SK-N-SH treated with all-trans-retinoic acid at 6 μM for 48 hours (cell line): Measurements from ENCODE around the gene USP24.

Experiments
- ATAC-seq: fragments of 200-7000 bp; cut with Tn5 transposase; 3 replicates; pipeline ENCODE4 v1.9.1; 2020; ENCODE audit warnings: mild to moderate bottlenecking, moderate library complexity
- ARNTL ChIP-seq: fragments of 450-650 bp; formaldehyde crosslinking; IDR thresholded peaks from 2 replicates; pipeline ENCODE4 v1.5.0; 2020; ENCODE audit warnings: low read depth, mild to moderate bottlenecking, moderate library complexity, borderline replicate concordance
- BACH2 ChIP-seq: fragments of 250-450 bp; sonication (Bioruptor Pico); IDR thresholded peaks from 2 replicates; pipeline ENCODE4 v1.9.0; 2021; ENCODE audit warnings: mild to moderate bottlenecking, borderline replicate concordance
- CSDC2 ChIP-seq: fragments of 250-450 bp; sonication (Bioruptor Pico); IDR thresholded peaks from 2 replicates; pipeline ENCODE4 v1.5.0; 2020; ENCODE audit warnings: mild to moderate bottlenecking, moderate library complexity
- ESRRG ChIP-seq: fragments of 250-450 bp; sonication (Bioruptor Pico); IDR thresholded peaks from 2 replicates; pipeline ENCODE4 v1.6.1; 2021; ENCODE audit warnings: mild to moderate bottlenecking
- GLIS3 ChIP-seq: fragments of 250-450 bp; sonication (Bioruptor Pico); IDR thresholded peaks from 2 replicates; pipeline ENCODE4 v1.5.0; 2020; ENCODE audit warnings: mild to moderate bottlenecking, moderate library complexity
- ISL1 ChIP-seq: fragments of 250-450 bp; sonication (Bioruptor Pico); IDR thresholded peaks from 2 replicates; pipeline ENCODE4 v2.1.2; 2022; ENCODE audit warnings: mild to moderate bottlenecking, moderate library complexity
- OSR1 ChIP-seq: fragments of 250-450 bp; sonication (Bioruptor Pico); IDR thresholded peaks from 2 replicates; pipeline ENCODE4 v1.8.0; 2022; ENCODE audit warnings: moderate library complexity, mild to moderate bottlenecking, inconsistent platforms
- PATZ1 ChIP-seq: fragments of 250-450 bp; sonication (Bioruptor Pico); IDR thresholded peaks from 2 replicates; pipeline ENCODE4 v1.8.0; 2020; ENCODE audit warnings: mild to moderate bottlenecking, moderate library complexity, borderline replicate concordance
- POU6F1 ChIP-seq: fragments of 250-450 bp; sonication (Bioruptor Pico); IDR thresholded peaks from 2 replicates; pipeline ENCODE4 v1.8.0; 2021; ENCODE audit warnings: low read depth, mild to moderate bottlenecking, moderate library complexity, borderline replicate concordance
- PPARA ChIP-seq: fragments of 250-450 bp; sonication (Bioruptor Pico); IDR thresholded peaks from 2 replicates; pipeline ENCODE4 v1.5.0; 2020; ENCODE audit warnings: mild to moderate bottlenecking, borderline replicate concordance
- RARB ChIP-seq: fragments of 250-450 bp; sonication (Bioruptor Pico); IDR thresholded peaks from 2 replicates; pipeline ENCODE4 v1.8.0; 2021; ENCODE audit warnings: mild to moderate bottlenecking, moderate library complexity
- SNAI2 ChIP-seq: fragments of 250-450 bp; sonication (Bioruptor Pico); IDR thresholded peaks from 2 replicates; pipeline ENCODE4 v1.5.0; 2020; ENCODE audit warnings: mild to moderate bottlenecking, moderate library complexity
- TCF4 ChIP-seq: fragments of 250-450 bp; sonication (Bioruptor Pico); IDR thresholded peaks from 2 replicates; pipeline ENCODE4 v1.8.0; 2021; ENCODE audit warnings: mild to moderate bottlenecking, moderate library complexity, borderline replicate concordance
- TOX ChIP-seq: fragments of 250-450 bp; sonication (Bioruptor Pico); IDR thresholded peaks from 2 replicates; pipeline ENCODE4 v1.8.0; 2021; ENCODE audit warnings: mild to moderate bottlenecking, moderate library complexity, borderline replicate concordance
- TSHZ2 ChIP-seq: fragments of 250-450 bp; sonication (Bioruptor Pico); IDR thresholded peaks from 2 replicates; pipeline ENCODE4 v1.5.0; 2020; ENCODE audit warnings: mild to moderate bottlenecking, moderate library complexity
- ZC3H10 ChIP-seq: fragments of 250-450 bp; sonication (Bioruptor Pico); IDR thresholded peaks from 2 replicates; pipeline ENCODE4 v1.5.1; 2021; ENCODE audit warnings: mild to moderate bottlenecking, moderate library complexity
- ZFP3 ChIP-seq: fragments of 250-450 bp; sonication (Bioruptor Pico); IDR thresholded peaks from 2 replicates; pipeline ENCODE4 v1.5.0; 2020; ENCODE audit warnings: mild to moderate bottlenecking, moderate library complexity
- ZNF565 ChIP-seq: fragments of 450-650 bp; formaldehyde crosslinking; conservative IDR thresholded peaks from 2 replicates; pipeline ENCODE4 v1.5.0; 2020; ENCODE audit warnings: low read depth, mild to moderate bottlenecking, moderate library complexity
- ZNF70 ChIP-seq: fragments of 450-650 bp; formaldehyde crosslinking; IDR thresholded peaks from 2 replicates; pipeline ENCODE4 v1.5.0; 2020; ENCODE audit warnings: mild to moderate bottlenecking, moderate library complexity
- ZNF8 ChIP-seq: fragments of 450-650 bp; formaldehyde crosslinking; IDR thresholded peaks from 2 replicates; pipeline ENCODE4 v1.5.0; 2020; ENCODE audit warnings: mild to moderate bottlenecking, moderate library complexity
- TF ChIP-seq, protein P1 (sequence below): fragments of 250-450 bp; sonication (Bioruptor Pico); IDR thresholded peaks from 2 replicates; pipeline ENCODE4 v1.5.1; 2021; ENCODE audit warnings: mild to moderate bottlenecking, moderate library complexity

The USP24 gene

GRCh38 chr1:55188909-55189308 is 26.3 kb downstream of the USP24 start (continued):
- TF ChIP-seq TSHZ2 (no peak), BACH2 (CRISPR knock-in tag) (no peak), ZFP3 (CRISPR knock-in tag) (no peak), ZC3H10 (CRISPR knock-in tag) (no peak), TCF4 (CRISPR knock-in tag) (no peak), ZNF8 (CRISPR knock-in tag) (no peak), ISL1 (CRISPR knock-in tag) (no peak), SNAI2 (CRISPR knock-in tag) (no peak)

- TF ChIP-seq TOX (CRISPR knock-in tag), result no peak
- TF ChIP-seq, protein P1, sequence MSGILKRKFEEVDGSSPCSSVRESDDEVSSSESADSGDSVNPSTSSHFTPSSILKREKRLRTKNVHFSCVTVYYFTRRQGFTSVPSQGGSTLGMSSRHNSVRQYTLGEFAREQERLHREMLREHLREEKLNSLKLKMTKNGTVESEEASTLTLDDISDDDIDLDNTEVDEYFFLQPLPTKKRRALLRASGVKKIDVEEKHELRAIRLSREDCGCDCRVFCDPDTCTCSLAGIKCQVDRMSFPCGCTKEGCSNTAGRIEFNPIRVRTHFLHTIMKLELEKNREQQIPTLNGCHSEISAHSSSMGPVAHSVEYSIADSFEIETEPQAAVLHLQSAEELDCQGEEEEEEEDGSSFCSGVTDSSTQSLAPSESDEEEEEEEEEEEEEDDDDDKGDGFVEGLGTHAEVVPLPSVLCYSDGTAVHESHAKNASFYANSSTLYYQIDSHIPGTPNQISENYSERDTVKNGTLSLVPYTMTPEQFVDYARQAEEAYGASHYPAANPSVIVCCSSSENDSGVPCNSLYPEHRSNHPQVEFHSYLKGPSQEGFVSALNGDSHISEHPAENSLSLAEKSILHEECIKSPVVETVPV (CRISPR knock-in tag), result no peak
- no peak for TF ChIP-seq RARB (CRISPR knock-in tag)
- no peak for TF ChIP-seq ZNF70 (CRISPR knock-in tag)
- no peak for TF ChIP-seq SNAI2 (CRISPR knock-in tag)
- TF ChIP-seq ZFP3 (CRISPR knock-in tag), result no peak
- TF ChIP-seq ARNTL (CRISPR knock-in tag), result no peak
- no peak for TF ChIP-seq ZNF565 (CRISPR knock-in tag)
- TF ChIP-seq CSDC2 (CRISPR knock-in tag), result no peak
- TF ChIP-seq ZC3H10 (CRISPR knock-in tag), result no peak
- ATAC-seq, result no peak
Observed at GRCh38 chr1:55185832-55186231, 29.3 kb downstream of the USP24 start.

GRCh38 chr1:55184859-55185258 is 30.3 kb downstream of the USP24 start:
- ATAC-seq, result no peak
- TF ChIP-seq ISL1 (CRISPR knock-in tag) (no peak), PPARA (no peak), ZNF565 (CRISPR knock-in tag) (no peak), ESRRG (CRISPR knock-in tag) (no peak), ZFP3 (CRISPR knock-in tag) (no peak), GLIS3 (CRISPR knock-in tag) (no peak)
- TF ChIP-seq, protein P1 (CRISPR knock-in tag), result no peak

DNA sequence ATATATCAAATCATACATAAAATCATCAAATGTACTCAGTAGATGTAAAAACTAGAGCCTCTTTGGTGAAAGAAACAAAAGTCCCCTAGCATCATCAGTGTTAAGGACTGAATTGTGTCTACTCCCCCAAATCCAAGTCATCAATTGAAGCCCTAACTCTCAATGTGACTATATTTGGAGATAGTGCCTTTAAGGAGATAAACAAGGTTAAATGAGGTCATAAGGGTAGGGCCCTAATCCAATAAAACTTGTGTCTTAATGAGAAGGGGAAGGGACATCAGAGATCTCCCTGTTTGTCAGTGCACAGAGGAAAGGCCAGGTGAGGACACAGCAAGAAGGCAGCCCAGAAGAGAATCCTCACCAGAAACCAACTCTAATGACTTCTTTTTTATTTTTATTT is 33.5 kb downstream of the USP24 start:
- no peak for ATAC-seq
- TF ChIP-seq, protein P1 (CRISPR knock-in tag), result no peak
- TF ChIP-seq TCF4 (CRISPR knock-in tag), result no peak
- no peak for TF ChIP-seq ARNTL (CRISPR knock-in tag)
- no peak for TF ChIP-seq POU6F1 (CRISPR knock-in tag)
- no peak for TF ChIP-seq TOX (CRISPR knock-in tag)
- no peak for TF ChIP-seq OSR1
- no peak for TF ChIP-seq PATZ1 (CRISPR knock-in tag)
- TF ChIP-seq RARB (CRISPR knock-in tag), result no peak
